GM23248 (cell line): ENCODE data around the gene MLLT10. TPM values are rescaled to one million over a fixed set of nuclear protein-coding genes. Genes with fewer than 3 reads are reported as not detected.

Experiments used
- DNase-seq: peaks from one replicate; pipeline ENCODE4 v3.0.0-alpha.2; 2015
- H2AFZ ChIP-seq: fragments of 200-600 bp; sonication (generic); 2 replicates; pipeline ENCODE4 v1.6.1; 2016; ENCODE audit warnings: antibody characterized with exemption
- H3F3A ChIP-seq: fragments of 200-600 bp; sonication (generic); 2 replicates; pipeline ENCODE4 v1.6.1; 2016; ENCODE audit warnings: mild to moderate bottlenecking, antibody characterized with exemption, mixed run types; ENCODE audit not compliant: insufficient read depth
- H3K27ac ChIP-seq: fragments of 200-600 bp; sonication (generic); 2 replicates; pipeline ENCODE4 v1.5.1; 2016; ENCODE audit warnings: mild to moderate bottlenecking
- H3K27me3 ChIP-seq: fragments of 200-600 bp; sonication (generic); replicated peaks from 2 replicates; pipeline ENCODE4 v1.6.1; 2016; ENCODE audit warnings: mild to moderate bottlenecking; ENCODE audit not compliant: insufficient read depth
- H3K36me3 ChIP-seq: fragments of 200-600 bp; sonication (generic); 2 replicates; pipeline ENCODE4 v1.6.1; 2016; ENCODE audit warnings: low read depth, mild to moderate bottlenecking
- H3K4me1 ChIP-seq: fragments of 200-600 bp; sonication (generic); 2 replicates; pipeline ENCODE4 v1.6.1; 2016; ENCODE audit warnings: mild to moderate bottlenecking; ENCODE audit not compliant: insufficient read depth
- H3K4me2 ChIP-seq: fragments of 200-600 bp; sonication (generic); one replicate; pipeline ENCODE4 v1.6.1; 2016; ENCODE audit warnings: mild to moderate bottlenecking; ENCODE audit not compliant: unreplicated experiment
- H3K4me3 ChIP-seq: fragments of 200-600 bp; sonication (generic); 2 replicates; pipeline ENCODE4 v1.5.1; 2016; ENCODE audit warnings: mild to moderate bottlenecking
- H3K79me2 ChIP-seq: fragments of 200-600 bp; sonication (generic); 2 replicates; pipeline ENCODE4 v1.6.1; 2016; ENCODE audit warnings: mild to moderate bottlenecking; ENCODE audit not compliant: insufficient read depth
- H3K9ac ChIP-seq: fragments of 200-600 bp; sonication (generic); 2 replicates; pipeline ENCODE4 v1.6.1; 2016; ENCODE audit warnings: mild to moderate bottlenecking
- H3K9me2 ChIP-seq: fragments of 200-600 bp; sonication (generic); 2 replicates; pipeline ENCODE4 v1.6.1; 2016; ENCODE audit warnings: mixed run types, mild to moderate bottlenecking, moderate library complexity; ENCODE audit not compliant: insufficient read depth
- H3K9me3 ChIP-seq: fragments of 200-600 bp; sonication (generic); one replicate; pipeline ENCODE4 v1.6.1; 2017; ENCODE audit warnings: low read depth
- H4K20me1 ChIP-seq: fragments of 200-600 bp; sonication (generic); 2 replicates; pipeline ENCODE4 v1.6.0; 2016; ENCODE audit not compliant: insufficient read depth
- EZH2 ChIP-seq: fragments of 200-600 bp; sonication (generic); IDR thresholded peaks from 2 replicates; pipeline ENCODE4 v1.6.1; 2018; ENCODE audit warnings: antibody characterized with exemption, mild to moderate bottlenecking; ENCODE audit not compliant: insufficient read depth, poor library complexity, severe bottlenecking
- EZH2phosphoT487 ChIP-seq: fragments of 200-600 bp; sonication (generic); IDR thresholded peaks from 2 replicates; pipeline ENCODE4 v1.6.1; 2018; ENCODE audit warnings: antibody characterized with exemption, moderate library complexity, mild to moderate bottlenecking, low read depth; ENCODE audit not compliant: insufficient read depth
- WGBS, 2 experiments: methylation state at CpG; one replicate each; pipeline ENCODE4 v1.1.6; 2015 to 2017; ENCODE audit warnings: low lambda C conversion rate in 2 of 2, low coverage in 1 of 2; ENCODE audit errors: missing lambda C conversion rate in 2 of 2; 5-methylcytosine and 5-hydroxymethylcytosine counted together
- in situ Hi-C: fragments of 300-500 bp; cut with MboI; formaldehyde crosslinking; loops from 2 replicates; pipeline ENCODE4 v1.15.0; 2020
- microRNA counts: library from miRNA; unstranded; fragments of <30 nt; microRNA quantifications from one replicate; lab custom pipeline; 2016
- microRNA-seq: library from miRNA; unstranded; fragments of <30 nt; microRNA quantifications from one replicate; pipeline ENCODE4, GENCODE V29; 2016; ENCODE audit warnings: borderline number of aligned reads
- polyA plus RNA-seq: library from polyadenylated mRNA; unstranded; fragments of >200 nt; fragmentation: Nextera tagmentation; extraction: Ambion mirVana; gene quantifications from 2 replicates; pipeline ENCODE4 v1.2.1, GENCODE V29; 2016
- small RNA-seq: library from RNA; depleted of rRNA; stranded (forward); fragments of <200 nt; gene quantifications from one replicate; pipeline ENCODE3, GENCODE V24; 2014; ENCODE audit warnings: low read depth, low replicate concordance
- total RNA-seq: library from RNA; depleted of rRNA; stranded (reverse); fragments of >200 nt; shearing (Covaris generic); gene quantifications from 2 replicates; pipeline ENCODE4 v1.2.3, GENCODE V29; 2014; rRNA removed

Gene MLLT10
- total and polyA plus RNA-seq, 2 experiments from 2014 or later = 8.9 to 19.8 TPM

DNA sequence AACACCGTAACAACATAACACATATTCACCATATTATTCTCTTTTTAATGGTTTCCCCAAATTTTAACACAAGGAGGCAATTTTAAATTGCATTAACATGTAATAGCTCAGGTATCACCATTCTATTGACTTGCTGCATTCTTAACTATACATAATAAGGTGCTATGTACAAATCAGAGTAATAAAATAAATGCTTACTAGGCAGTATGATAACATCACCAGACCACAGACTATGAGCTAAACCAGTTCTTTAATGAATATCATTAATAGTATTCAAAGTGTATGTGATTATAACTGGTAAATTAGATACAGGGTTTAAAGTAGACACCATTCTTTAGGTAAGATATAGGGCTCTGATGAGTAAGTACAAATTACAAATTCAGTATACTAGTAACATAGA lies 242.9 kb downstream of the MLLT10 start:
- Histone ChIP-seq H3F3A (no peaks in the 10 kb centered on the region), H3K9ac (no peak overlapping the region), H2AFZ (no peak overlapping the region), H3K4me1 (no peaks in the 10 kb centered on the region), H3K27ac (no peak overlapping the region), H3K79me2 (no peaks in the 10 kb centered on the region; the same call in 1 of the 2 replicates), H4K20me1 (no peaks in the 10 kb centered on the region), H3K9me3 (no peaks in the 10 kb centered on the region), H3K4me2 (no peak overlapping the region), H3K27me3 (no peaks in the 10 kb centered on the region), H3K36me3 (peaks cover 8% of the 10 kb centered on the region; the same call in 1 of the 2 replicates), H3K9me2 (no peaks in the 10 kb centered on the region), H3K4me3 (no peak overlapping the region)
- TF ChIP-seq EZH2 (no peak), EZH2phosphoT487 (no peak)
- in situ Hi-C loops = no loop called here
- no peak for DNase-seq
- 96 to 100% methylated on average over 1 of the region's 1 CpG for WGBS, 2 experiments

DNA sequence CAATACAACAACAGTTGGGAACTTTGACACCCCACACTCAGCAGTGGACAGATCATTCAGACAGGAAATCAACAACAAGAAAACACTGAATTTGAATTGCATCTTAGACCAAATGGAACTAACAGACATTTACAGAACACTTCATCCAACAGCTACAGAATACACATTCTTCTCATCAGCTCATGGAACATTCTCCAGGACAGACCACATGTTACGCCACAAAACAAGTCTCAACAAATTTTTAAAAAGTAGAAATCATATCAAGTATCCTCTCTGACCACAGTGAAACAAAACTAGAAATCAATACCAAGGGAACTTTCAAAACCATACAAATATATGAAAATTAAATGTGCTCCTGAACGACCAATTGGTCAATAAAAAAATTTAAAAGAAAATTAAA lies 257.2 kb downstream of the MLLT10 start:
- 96 to 100% methylated on average over 2 of the region's 2 CpGs for WGBS, 2 experiments
- H3K9ac ChIP-seq = no peak overlapping the region
- H3K9me3 ChIP-seq = no peaks in the 10 kb centered on the region
- H3K27ac ChIP-seq = no peak overlapping the region
- DNase-seq = no peak
- no peaks in the 10 kb centered on the region for H3F3A ChIP-seq
- in situ Hi-C loops = no loop called here
- H3K4me1 ChIP-seq = no peaks in the 10 kb centered on the region
- H4K20me1 ChIP-seq = no peaks in the 10 kb centered on the region
- H3K9me2 ChIP-seq = no peaks in the 10 kb centered on the region
- no peaks in the 10 kb centered on the region for H3K79me2 ChIP-seq
- no peak overlapping the region for H2AFZ ChIP-seq
- H3K36me3 ChIP-seq = 0 out of 2 replicates have a peak, but pooled peaks cover 4% of the 10 kb centered on the region
- TF ChIP-seq EZH2phosphoT487 = no peak
- TF ChIP-seq EZH2 = no peak
- H3K4me3 ChIP-seq = no peak overlapping the region
- no peak overlapping the region for H3K4me2 ChIP-seq
- H3K27me3 ChIP-seq = no peaks in the 10 kb centered on the region

MicroRNA genes within 50 kb of the gene (microRNA counts, 767-probe panel; counts per million panel counts)
- 447 counts per million, percentile 86 among the panel's probes with 10 or more counts for microRNA hsa-miR-1915-3p (lab: Ali Mortazavi, UCI)

Small RNAs within 50 kb of the gene (microRNA-seq; reads per million reads assigned to microRNA genes)
- not detected for gene MIR1915

Small RNAs within 50 kb of the gene (small RNA-seq; reads per million reads assigned to genes)
- gene MIR1915 (not detected), gene RN7SKP219 (not detected), gene RNU6-1141P (not detected), gene RNU6-306P (not detected)

Other genes starting within 250 kb of the MLLT10 start
- not detected in 2 replicates for gene SKIDA1, start 8.6 kb upstream of the MLLT10 start, total RNA-seq
- 0.18 and 0.80 TPM in 2 replicates for gene SKIDA1, start 8.6 kb upstream of the MLLT10 start, polyA plus RNA-seq